Measurements from ENCODE around the gene IQSEC3.

IQSEC3 gene

DNA sequence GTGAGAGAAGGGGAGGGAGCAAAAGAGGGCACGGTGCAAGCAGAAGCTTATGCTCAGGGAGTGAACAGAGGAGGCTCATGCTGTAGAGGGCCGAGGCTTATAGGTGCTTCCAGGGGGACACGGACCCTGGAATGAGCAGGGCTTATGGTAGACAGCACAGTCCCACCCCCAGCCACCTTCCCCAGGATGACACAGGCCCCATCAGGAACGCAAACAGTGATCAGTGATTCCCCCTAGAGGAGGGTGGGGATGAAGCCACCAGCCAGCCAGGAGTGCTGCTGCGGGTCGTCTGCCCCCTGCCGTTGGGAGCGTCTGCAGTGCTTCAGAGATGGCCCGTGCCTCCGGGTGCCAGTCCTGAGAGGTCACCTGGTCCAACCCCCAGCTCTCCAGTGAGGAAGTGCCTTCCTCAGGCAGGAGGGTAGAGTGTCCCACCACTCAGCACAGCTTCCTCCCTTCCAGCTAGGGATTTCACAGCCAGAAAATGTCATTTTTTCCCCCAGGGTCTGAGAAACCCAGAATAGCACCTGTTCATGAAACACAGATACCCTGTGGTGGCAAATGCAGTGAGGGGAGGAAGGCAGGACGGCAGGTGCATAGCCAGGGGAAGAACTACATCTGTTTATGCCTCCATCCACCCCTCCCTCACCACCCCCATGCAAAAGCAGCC, 86.6 kb downstream of the IQSEC3 start (continued):
- TF ChIP-seq, protein P1, sequence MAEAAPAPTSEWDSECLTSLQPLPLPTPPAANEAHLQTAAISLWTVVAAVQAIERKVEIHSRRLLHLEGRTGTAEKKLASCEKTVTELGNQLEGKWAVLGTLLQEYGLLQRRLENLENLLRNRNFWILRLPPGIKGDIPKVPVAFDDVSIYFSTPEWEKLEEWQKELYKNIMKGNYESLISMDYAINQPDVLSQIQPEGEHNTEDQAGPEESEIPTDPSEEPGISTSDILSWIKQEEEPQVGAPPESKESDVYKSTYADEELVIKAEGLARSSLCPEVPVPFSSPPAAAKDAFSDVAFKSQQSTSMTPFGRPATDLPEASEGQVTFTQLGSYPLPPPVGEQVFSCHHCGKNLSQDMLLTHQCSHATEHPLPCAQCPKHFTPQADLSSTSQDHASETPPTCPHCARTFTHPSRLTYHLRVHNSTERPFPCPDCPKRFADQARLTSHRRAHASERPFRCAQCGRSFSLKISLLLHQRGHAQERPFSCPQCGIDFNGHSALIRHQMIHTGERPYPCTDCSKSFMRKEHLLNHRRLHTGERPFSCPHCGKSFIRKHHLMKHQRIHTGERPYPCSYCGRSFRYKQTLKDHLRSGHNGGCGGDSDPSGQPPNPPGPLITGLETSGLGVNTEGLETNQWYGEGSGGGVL (tag by site-specific recombination; IDR thresholded peaks at IDR 0.05) = no peak
- 0 out of 2 replicates have a peak, but pooled peaks have one; percentile 18 for TF ChIP-seq TRIM28 (IDR thresholded peaks at IDR 0.05; ENCODE audit: borderline replicate concordance, low read length)
- TF ChIP-seq, protein P2, sequence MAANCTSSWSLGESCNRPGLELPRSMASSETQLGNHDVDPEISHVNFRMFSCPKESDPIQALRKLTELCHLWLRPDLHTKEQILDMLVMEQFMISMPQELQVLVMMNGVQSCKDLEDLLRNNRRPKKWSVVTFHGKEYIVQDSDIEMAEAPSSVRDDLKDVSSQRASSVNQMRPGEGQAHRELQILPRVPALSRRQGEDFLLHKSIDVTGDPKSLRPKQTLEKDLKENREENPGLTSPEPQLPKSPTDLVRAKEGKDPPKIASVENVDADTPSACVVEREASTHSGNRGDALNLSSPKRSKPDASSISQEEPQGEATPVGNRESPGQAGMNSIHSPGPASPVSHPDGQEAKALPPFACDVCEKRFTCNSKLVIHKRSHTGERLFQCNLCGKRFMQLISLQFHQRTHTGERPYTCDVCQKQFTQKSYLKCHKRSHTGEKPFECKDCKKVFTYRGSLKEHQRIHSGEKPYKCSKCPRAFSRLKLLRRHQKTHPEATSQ (tag by site-specific recombination; IDR thresholded peaks at IDR 0.05) = no peak
- no peak for TF ChIP-seq ZNF302 (tag by site-specific recombination; IDR thresholded peaks at IDR 0.05; ENCODE audit: low read depth)

DNA sequence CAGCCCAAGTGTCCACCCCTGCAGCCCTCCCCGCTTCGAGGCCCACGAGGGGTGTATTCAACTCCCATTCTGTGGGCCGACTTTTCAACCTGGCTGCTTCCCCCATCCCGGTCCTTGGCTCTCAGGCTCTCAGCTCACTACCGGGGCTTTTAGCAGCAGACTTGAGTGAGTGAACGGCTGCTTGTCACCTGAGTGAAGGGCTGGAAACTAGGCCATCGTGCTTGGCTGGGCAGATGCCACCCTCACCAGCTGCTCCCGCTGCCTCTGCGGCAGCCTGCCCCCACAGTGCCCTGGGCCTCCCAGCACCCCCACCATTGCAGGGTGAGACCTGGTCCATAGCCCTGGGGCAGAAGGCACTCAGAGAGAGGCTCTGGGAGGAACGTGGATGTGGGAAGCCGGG, 87.5 kb downstream of the IQSEC3 start:
- Histone ChIP-seq H3K36me3 (ENCODE audit: control insufficient read depth in 2 of 2, insufficient read depth in 1 of 2, low read length in 2 of 2) (no peaks in the 10 kb centered on the region), H3K27ac (ENCODE audit: extremely low read depth, low read depth, low read length) (no peak overlapping the region), H3K9me3 (ENCODE audit: control insufficient read depth, insufficient read depth, low read depth, low read length) (no peaks in the 10 kb centered on the region), H3K4me3 (ENCODE audit: low read depth, low read length) (no peak overlapping the region), H3K4me1 (ENCODE audit: control insufficient read depth, insufficient read depth, low read length) (no peaks in the 10 kb centered on the region)
- CTCF ChIA-PET = interaction anchor here (0.6 to 2.8 kb wide), 7 partner anchors 9 to 153 kb away, joined by 3 to 20 read pairs (median 9); no protein-coding TSS in a partner anchor
- TF ChIP-seq ZNF354C (tag by site-specific recombination; IDR thresholded peaks at IDR 0.05; ENCODE audit: borderline replicate concordance, low read depth) = no peak
- no peak for TF ChIP-seq ZNF10 (tag by site-specific recombination; IDR thresholded peaks at IDR 0.05)
- TF ChIP-seq ZSCAN30 (tag by site-specific recombination; IDR thresholded peaks at IDR 0.05) = no peak
- no peak for TF ChIP-seq ZNF555 (tag by site-specific recombination; conservative IDR thresholded peaks at IDR 0.05)
- no peak for TF ChIP-seq ZNF629 (tag by site-specific recombination; IDR thresholded peaks at IDR 0.05)
- TF ChIP-seq ZNF830 (tag by site-specific recombination; IDR thresholded peaks at IDR 0.05; ENCODE audit: low read depth) = no peak
- no peak for TF ChIP-seq OSR2 (tag by site-specific recombination; IDR thresholded peaks at IDR 0.05)
- TF ChIP-seq, protein P3, sequence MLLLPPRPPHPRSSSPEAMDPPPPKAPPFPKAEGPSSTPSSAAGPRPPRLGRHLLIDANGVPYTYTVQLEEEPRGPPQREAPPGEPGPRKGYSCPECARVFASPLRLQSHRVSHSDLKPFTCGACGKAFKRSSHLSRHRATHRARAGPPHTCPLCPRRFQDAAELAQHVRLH (tag by site-specific recombination; IDR thresholded peaks at IDR 0.05) = no peak
- no peak for TF ChIP-seq ZNF433 (tag by site-specific recombination; IDR thresholded peaks at IDR 0.05; ENCODE audit: low read depth)
- TF ChIP-seq HOXD13 (CRISPR knock-in tag; IDR thresholded peaks at IDR 0.05; ENCODE audit: borderline replicate concordance) = no peak
- no peak for TF ChIP-seq ZNF324 (tag by site-specific recombination; IDR thresholded peaks at IDR 0.05)
- no peak for TF ChIP-seq ZBTB20 (tag by site-specific recombination; IDR thresholded peaks at IDR 0.05)
- no peak for TF ChIP-seq ZSCAN23 (tag by site-specific recombination; IDR thresholded peaks at IDR 0.05)
- TF ChIP-seq ZNF561 (tag by site-specific recombination; IDR thresholded peaks at IDR 0.05; ENCODE audit: borderline replicate concordance) = no peak
- no peak for TF ChIP-seq ZNF26 (tag by site-specific recombination; IDR thresholded peaks at IDR 0.05)
- TF ChIP-seq ZNF18 (tag by site-specific recombination; IDR thresholded peaks at IDR 0.05) = no peak
- POLR2A ChIA-PET = no interaction called here
